Naive thymus-derived CD4-positive, alpha-beta T cell (primary cell): ENCODE measurements around the gene COPS3. TPM values are rescaled to one million over a fixed set of nuclear protein-coding genes. Genes with fewer than 3 reads are reported as not detected.
A peak's percentile ranks its signal among the peaks of the same experiment; 100 is the strongest.

ENCODE experiments used
- ATAC-seq: fragments of 150-1000 bp; cut with Tn5 transposase; 2 replicates; pipeline ENCODE4 v1.10.0; 2021; ENCODE audit warnings: mild to moderate bottlenecking, moderate library complexity
- CTCF ChIA-PET: fragments of 350-600 bp; sonication (Branson Sonifier 250); formaldehyde crosslinking; loops from one replicate; lab custom pipeline; 2021; ENCODE audit warnings: antibody characterized with exemption; lab: Charles Lee
- POLR2A ChIA-PET: fragments of 350-600 bp; sonication (Branson Sonifier 250); formaldehyde crosslinking; loops from one replicate; lab custom pipeline; 2021; ENCODE audit warnings: antibody characterized with exemption, inconsistent platforms; lab: Charles Lee
- DNase-seq, 9 donors: peaks; one replicate each; pipeline versions ENCODE4 v3.0.0 to v3.0.0-alpha.2; 2020 to 2022; ENCODE audit warnings: mixed read lengths in 1 of 9
- H3K27ac ChIP-seq: one replicate; pipeline ENCODE4 v1.7.0; 2013; ENCODE audit warnings: mild to moderate bottlenecking, low read depth, low read length, moderate library complexity
- H3K27me3 ChIP-seq, 2 donors: one replicate each; pipeline ENCODE4 v1.7.0; 2013; ENCODE audit warnings: low read length in 2 of 2, mild to moderate bottlenecking in 2 of 2, moderate library complexity in 2 of 2; ENCODE audit not compliant: control insufficient read depth in 2 of 2, insufficient read depth in 2 of 2
- H3K36me3 ChIP-seq, 3 experiments: 1 replicate in 2 of 3; 2 replicates in 1 of 3; pipeline ENCODE4 v1.7.0; 2013; ENCODE audit warnings: low read length in 3 of 3, mild to moderate bottlenecking in 3 of 3, moderate library complexity in 1 of 3; ENCODE audit not compliant: insufficient read depth in 3 of 3, control insufficient read depth in 2 of 3
- H3K4me1 ChIP-seq, 2 donors: one replicate each; pipeline ENCODE4 v1.7.0; 2013; ENCODE audit warnings: low read length in 2 of 2, mild to moderate bottlenecking in 2 of 2, moderate library complexity in 1 of 2; ENCODE audit not compliant: control insufficient read depth in 2 of 2, insufficient read depth in 2 of 2
- H3K4me3 ChIP-seq: 2 replicates; pipeline ENCODE4 v1.7.0; 2013; ENCODE audit warnings: mild to moderate bottlenecking, low read length
- H3K9me3 ChIP-seq, 3 experiments: 1 replicate in 2 of 3; 2 replicates in 1 of 3; pipeline ENCODE4 v1.7.0; 2013; ENCODE audit warnings: low read length in 3 of 3; ENCODE audit not compliant: control insufficient read depth in 2 of 3
- H3K27ac Mint-ChIP-seq, 9 donors: one replicate each; pipeline ENCODE4 v1.8.0; 2020 to 2022; ENCODE audit warnings: mixed read lengths in 9 of 9, mild to moderate bottlenecking in 8 of 9, moderate library complexity in 5 of 9, inconsistent platforms in 2 of 9
- H3K27me3 Mint-ChIP-seq, 5 donors: one replicate each; pipeline ENCODE4 v1.8.0; 2021 to 2022; ENCODE audit warnings: mixed read lengths in 5 of 5, mild to moderate bottlenecking in 1 of 5
- H3K36me3 Mint-ChIP-seq, 5 donors: one replicate each; pipeline ENCODE4 v1.8.0; 2020 to 2022; ENCODE audit warnings: mixed read lengths in 5 of 5, mild to moderate bottlenecking in 3 of 5, inconsistent platforms in 1 of 5
- H3K4me1 Mint-ChIP-seq, 7 donors: one replicate each; pipeline ENCODE4 v1.8.0; 2020 to 2022; ENCODE audit warnings: mixed read lengths in 7 of 7, mild to moderate bottlenecking in 3 of 7, inconsistent platforms in 1 of 7
- H3K4me3 Mint-ChIP-seq, 10 donors: one replicate each; pipeline ENCODE4 v1.8.0; 2020 to 2022; ENCODE audit warnings: mild to moderate bottlenecking in 10 of 10, mixed read lengths in 10 of 10, moderate library complexity in 6 of 10, inconsistent platforms in 2 of 10
- H3K9me3 Mint-ChIP-seq, 11 donors: one replicate each; pipeline ENCODE4 v1.8.0; 2020 to 2022; ENCODE audit warnings: mixed read lengths in 11 of 11, mild to moderate bottlenecking in 4 of 11, inconsistent platforms in 1 of 11, moderate library complexity in 1 of 11
- intact Hi-C, 2 donors: fragments of 100-400 bp; cut with micrococcal nuclease; formaldehyde crosslinking; loops; one replicate each; pipeline ENCODE4 v1.15.1; 2023
- polyA plus RNA-seq, 2 donors: library from polyadenylated mRNA; unstranded; fragments of 300-500 nt; fragmentation: Illumina TruSeq; gene quantifications; one replicate each; pipeline ENCODE4 v1.2.3, GENCODE V29; 2021
- total RNA-seq, 6 experiments: library from RNA in 5 of 6; stranded (reverse) in 5 of 6; gene quantifications; 1 replicate in 5 of 6; 2 replicates in 1 of 6; pipeline ENCODE4 v1.2.3 and lab custom pipeline; 2021 to 2026

COPS3 gene
- total and polyA plus RNA-seq, 7 experiments from 2014 or later, result 44.7 to 98.7 (median 76.5) TPM

GRCh38 chr17:17213775-17214174 is 67.3 kb downstream of the COPS3 start:
- ChIA-PET CTCF (no interaction called here), POLR2A (no interaction called here)
- intact Hi-C loops, result no loop called here

GRCh38 chr17:17207998-17208397 is 73.0 kb downstream of the COPS3 start:
- Histone ChIP-seq H3K9me3 (no peaks in the 10 kb centered on the region), H3K36me3 (peaks cover 0 to 13% (median 0%) of the 10 kb centered on the region in 3 experiments), H3K27ac (no peak overlapping the region), H3K4me1 (peaks cover 17 to 30% of the 10 kb centered on the region in 2 donors), H3K4me3 (no peak overlapping the region), H3K27me3 (no peaks in the 10 kb centered on the region)
- Mint-ChIP-seq H3K27ac (peak overlapping the region in 5 of 9 donors; percentile 34 to 75 (median 58)), H3K36me3 (peaks cover 0 to 13% (median 4%) of the 10 kb centered on the region in 5 donors), H3K4me1 (peaks cover 12 to 29% (median 19%) of the 10 kb centered on the region in 7 donors), H3K9me3 (peaks cover 0 to 6% (median 0%) of the 10 kb centered on the region in 11 donors), H3K4me3 (peak overlapping the region in 1 of 10 donors; percentile 16), H3K27me3 (no peaks in the 10 kb centered on the region)
- DNase-seq (no peak), ATAC-seq (no peak)
- ChIA-PET CTCF (interaction anchor here (0.6 to 1.4 kb wide), 2 partner anchors 53 to 66 kb away, joined by 3 to 5 read pairs; no protein-coding TSS in a partner anchor), POLR2A (interaction anchor here (0.7 to 4.2 kb wide), 3 partner anchors 15 to 33 kb away, joined by 3 to 30 read pairs (median 16); no protein-coding TSS in a partner anchor)
- intact Hi-C loops, result loop anchor here (5.0 to 10.0 kb wide), 5 partner anchors 53 to 991 kb away; partner anchors contain the start of genes DRC3 (in 1 of the 2), NCOR1 (in 1 of the 2), PIGL (in 1 of the 2) and TOM1L2 (in 1 of the 2)

More at GRCh38 chr17:17213775-17214174, 67.3 kb downstream of the COPS3 start:
- Histone ChIP-seq H3K9me3 (no peaks in the 10 kb centered on the region), H3K27ac (no peak overlapping the region), H3K36me3 (peaks cover 0 to 60% (median 12%) of the 10 kb centered on the region in 3 experiments), H3K27me3 (no peaks in the 10 kb centered on the region), H3K4me1 (no peaks in the 10 kb centered on the region), H3K4me3 (no peak overlapping the region)
- H3K4me1 Mint-ChIP-seq, result no peaks in the 10 kb centered on the region
- ATAC-seq (no peak), DNase-seq (no peak)
- no peaks in the 10 kb centered on the region for H3K27me3 Mint-ChIP-seq
- H3K9me3 Mint-ChIP-seq, result no peaks in the 10 kb centered on the region
- H3K4me3 Mint-ChIP-seq, result no peak overlapping the region
- no peak overlapping the region for H3K27ac Mint-ChIP-seq
- H3K36me3 Mint-ChIP-seq, result peaks cover 0 to 42% (median 10%) of the 10 kb centered on the region in 5 donors

GRCh38 chr17:17206913-17207335 is 74.1 kb downstream of the COPS3 start:
- intact Hi-C loops, result loop anchor here (1.0 to 10.0 kb wide), 9 partner anchors 25 to 990 kb away; partner anchors contain the start of genes FLCN (in 2 of the 2), COPS3 (in 1 of the 2), DRC3 (in 1 of the 2) and MPRIP (in 1 of the 2)
- POLR2A ChIA-PET, result interaction anchor here (0.7 to 4.2 kb wide), 7 partner anchors 8 to 32 kb away, joined by 3 to 30 read pairs (median 5); partner anchors contain the start of gene FLCN
- Mint-ChIP-seq H3K9me3 (peaks cover 0 to 6% (median 0%) of the 10 kb centered on the region in 11 donors), H3K4me1 (peaks cover 12 to 32% (median 19%) of the 10 kb centered on the region in 7 donors), H3K27ac (peak overlapping the region; percentile 29 to 91 (median 80)), H3K27me3 (no peaks in the 10 kb centered on the region), H3K4me3 (peak overlapping the region; percentile 41 to 89 (median 64)), H3K36me3 (peaks cover 0 to 19% (median 10%) of the 10 kb centered on the region in 5 donors)
- Histone ChIP-seq H3K27me3 (no peaks in the 10 kb centered on the region), H3K9me3 (no peaks in the 10 kb centered on the region), H3K4me1 (peaks cover 17 to 30% of the 10 kb centered on the region in 2 donors), H3K4me3 (no peak overlapping the region), H3K36me3 (peaks cover 0 to 19% (median 0%) of the 10 kb centered on the region in 3 experiments), H3K27ac (peak overlapping the region; percentile 70)
- ATAC-seq (no peak), DNase-seq (no peak)
- CTCF ChIA-PET, result interaction anchor here (1.4 kb wide), 1 partner anchor 65 kb away, joined by 5 read pairs; no protein-coding TSS in a partner anchor

GRCh38 chr17:17206124-17206912 is 74.7 kb downstream of the COPS3 start, which contains the start of gene PLD6:
Gene PLD6 (minus strand): TSS chr17:17206333. CDS start chr17:17206286, 47 bp downstream.
- Mint-ChIP-seq H3K9me3 (peaks cover 0 to 6% (median 0%) of the 10 kb centered on the region in 11 donors), H3K27me3 (no peaks in the 10 kb centered on the region), H3K4me1 (peaks cover 12 to 32% (median 19%) of the 10 kb centered on the region in 7 donors), H3K27ac (peak within 1 kb of the TSS; percentile 75 to 96 (median 91)), H3K4me3 (peak within 1 kb of the TSS; percentile 87 to 93 (median 89)), H3K36me3 (peaks cover 0 to 19% (median 11%) of the 10 kb centered on the region in 5 donors)
- ATAC-seq, result peak; percentile 92
- CTCF ChIA-PET, result interaction anchor here (1.4 kb wide), 1 partner anchor 65 kb away, joined by 5 read pairs; no protein-coding TSS in a partner anchor
- POLR2A ChIA-PET, result interaction anchor here (0.7 to 4.2 kb wide), 11 partner anchors 8 to 35 kb away, joined by 3 to 30 read pairs (median 5); partner anchors contain the start of gene FLCN
- Histone ChIP-seq H3K9me3 (no peaks in the 10 kb centered on the region), H3K27me3 (no peaks in the 10 kb centered on the region), H3K4me1 (peaks cover 17 to 30% of the 10 kb centered on the region in 2 donors), H3K27ac (peak within 1 kb of the TSS; percentile 70), H3K4me3 (peak within 1 kb of the TSS; percentile 68), H3K36me3 (peaks cover 0 to 21% (median 0%) of the 10 kb centered on the region in 3 experiments)
- peak; percentile 88 to 96 (median 93) for DNase-seq
- intact Hi-C loops, result loop anchor here (1.0 to 10.0 kb wide), 9 partner anchors 24 to 989 kb away; partner anchors contain the start of genes FLCN (in 2 of the 2), COPS3 (in 1 of the 2), DRC3 (in 1 of the 2) and MPRIP (in 1 of the 2)

- CTCF ChIA-PET, result no interaction called here
These were observed 75.5 kb downstream of the COPS3 start for GRCh38 chr17:17205368-17206123.

More at GRCh38 chr17:17205368-17206123, 75.5 kb downstream of the COPS3 start:
- POLR2A ChIA-PET, result interaction anchor here (0.6 to 4.2 kb wide), 10 partner anchors 13 to 385 kb away, joined by 3 to 16 read pairs (median 4); partner anchors contain the start of gene FLCN
- peak overlapping the region; percentile 68 for H3K4me3 ChIP-seq
- H3K9me3 ChIP-seq, result no peaks in the 10 kb centered on the region
- H3K36me3 ChIP-seq, result peaks cover 0 to 22% (median 0%) of the 10 kb centered on the region in 3 experiments
- Mint-ChIP-seq H3K9me3 (peaks cover 0 to 6% (median 0%) of the 10 kb centered on the region in 11 donors), H3K4me1 (peaks cover 17 to 32% (median 19%) of the 10 kb centered on the region in 7 donors), H3K27ac (peak overlapping the region; percentile 43 to 96 (median 91)), H3K27me3 (no peaks in the 10 kb centered on the region), H3K4me3 (peak overlapping the region; percentile 87 to 93 (median 89)), H3K36me3 (peaks cover 0 to 24% (median 11%) of the 10 kb centered on the region in 5 donors)
- ATAC-seq (peak; percentile 23), DNase-seq (peak; percentile 28 to 60 (median 42))
- H3K4me1 ChIP-seq, result peaks cover 17 to 30% of the 10 kb centered on the region in 2 donors
- peak overlapping the region; percentile 70 for H3K27ac ChIP-seq
- H3K27me3 ChIP-seq, result no peaks in the 10 kb centered on the region
- intact Hi-C loops, result loop anchor here (1.0 to 10.0 kb wide), 11 partner anchors 23 to 988 kb away; partner anchors contain the start of genes FLCN (in 2 of the 2), COPS3 (in 1 of the 2), DRC3 (in 1 of the 2) and MPRIP (in 1 of the 2)
